D721Med (cell line): ENCODE measurements around the gene CCDC116.

Source experiments
- DNase-seq: peaks from one replicate; pipeline ENCODE4 v3.0.0; 2011; ENCODE audit warnings: low spot score; ENCODE audit not compliant: insufficient read length
- FAIRE-seq: peaks from 2 replicates; lab custom pipeline; 2011; peaks lifted over from hg19 to GRCh38; lab: Jason Lieb, UNC
- CTCF ChIP-seq: IDR thresholded peaks from 2 replicates; pipeline ENCODE4 v1.5.1; 2012; ENCODE audit warnings: mild to moderate bottlenecking, control low read depth; ENCODE audit not compliant: insufficient read depth; ENCODE audit errors: missing control alignments

CCDC116 gene

GRCh38 chr22:21629255-21630149 lies 3.1 kb upstream of the CCDC116 start, which contains the start of gene YDJC:
TSS of gene YDJC (minus strand) at chr22:21630022. CDS start at chr22:21630014, 8 bp downstream.
- FAIRE-seq (no peak), DNase-seq (peak; percentile 84)
- TF ChIP-seq CTCF = peak; percentile 50

GRCh38 chr22:21631025-21631424 lies 1.5 kb upstream of the CCDC116 start:
- DNase-seq (no peak), FAIRE-seq (no peak)
- TF ChIP-seq CTCF = no peak

GRCh38 chr22:21632931-21633330 lies 371 bp downstream of the CCDC116 start:
- no peak for TF ChIP-seq CTCF
- DNase-seq (no peak), FAIRE-seq (no peak)

GRCh38 chr22:21633481-21633880 lies 921 bp downstream of the CCDC116 start:
- no peak for DNase-seq
- TF ChIP-seq CTCF = no peak
- no peak for FAIRE-seq

GRCh38 chr22:21634081-21634480 lies 1.5 kb downstream of the CCDC116 start:
- no peak for TF ChIP-seq CTCF
- FAIRE-seq (no peak), DNase-seq (no peak)

- TF ChIP-seq CTCF = no peak
- no peak for FAIRE-seq
Observed at GRCh38 chr22:21634844-21635243, 2.3 kb downstream of the CCDC116 start.

More at GRCh38 chr22:21634844-21635243, 2.3 kb downstream of the CCDC116 start:
- DNase-seq = no peak
